Measurements from ENCODE around the gene ACTR6.
"Not testable (repeated sequence)": the region's sequence is repeated elsewhere in the genome, so short reads cannot be mapped to it uniquely, and the experiment has no call there.

The ACTR6 gene

GRCh38 chr12:100185361-100185894, 15.2 kb upstream of the ACTR6 start:
- DNase-seq = no peak

GRCh38 chr12:100186071-100186470, 14.5 kb upstream of the ACTR6 start:
- DNase-seq = no peak

- DNase-seq = no peak
These were observed 13.5 kb upstream of the ACTR6 start for GRCh38 chr12:100187068-100187467.

- DNase-seq = no peak
These were observed 12.6 kb upstream of the ACTR6 start for GRCh38 chr12:100187857-100188519.

- not testable (repeated sequence) for DNase-seq
These were observed 11.6 kb upstream of the ACTR6 start for GRCh38 chr12:100188888-100189635.

- DNase-seq = no peak
These were observed 10.8 kb upstream of the ACTR6 start for GRCh38 chr12:100189636-100190394.

- no peak for DNase-seq
These were observed 7.5 kb upstream of the ACTR6 start for GRCh38 chr12:100193085-100193484.

GRCh38 chr12:100197486-100197885, 3.1 kb upstream of the ACTR6 start:
- DNase-seq = no peak

- no peak for DNase-seq
These were observed 1.6 kb upstream of the ACTR6 start for GRCh38 chr12:100199023-100199346.

GRCh38 chr12:100199347-100200149, 1.1 kb upstream of the ACTR6 start:
- peak; percentile 75 for DNase-seq

- no peak for DNase-seq
These were observed 1.2 kb downstream of the ACTR6 start for GRCh38 chr12:100201604-100202423.

- DNase-seq = no peak
These were observed 6.7 kb downstream of the ACTR6 start for GRCh38 chr12:100207311-100207710.

- no peak for DNase-seq
These were observed 8.2 kb downstream of the ACTR6 start for GRCh38 chr12:100208834-100209233.

GRCh38 chr12:100211698-100212097, 11.1 kb downstream of the ACTR6 start:
- no peak for DNase-seq

- DNase-seq = no peak
These were observed 12.6 kb downstream of the ACTR6 start for GRCh38 chr12:100213016-100213891.

GRCh38 chr12:100214518-100214917, 13.9 kb downstream of the ACTR6 start:
- DNase-seq = no peak

- DNase-seq = no peak
These were observed 14.6 kb downstream of the ACTR6 start for GRCh38 chr12:100215209-100215608.

- DNase-seq = no peak
These were observed 15.7 kb downstream of the ACTR6 start for GRCh38 chr12:100216337-100216736.

- DNase-seq = no peak
These were observed 18.9 kb downstream of the ACTR6 start for GRCh38 chr12:100219328-100220109.

GRCh38 chr12:100221523-100221922, 20.9 kb downstream of the ACTR6 start:
- DNase-seq = no peak
